NT2/D1 (cell line): Measurements from ENCODE around the gene SNX18.
"Not testable (repeated sequence)": the region's sequence is repeated elsewhere in the genome, so short reads cannot be mapped to it uniquely, and the experiment has no call there.

ENCODE experiments used
- DNase-seq: peaks from one replicate; pipeline ENCODE4 v3.0.0-alpha.2; 2011; ENCODE audit warnings: low read depth, low spot score
- H3K27me3 ChIP-seq: 2 replicates; pipeline ENCODE4 v1.6.0; 2011; ENCODE audit warnings: mild to moderate bottlenecking; ENCODE audit not compliant: insufficient read length, insufficient read depth
- H3K36me3 ChIP-seq: 2 replicates; pipeline ENCODE4 v1.6.1; 2011; ENCODE audit warnings: mild to moderate bottlenecking, low read length, mixed read lengths; ENCODE audit not compliant: insufficient read depth, insufficient read length
- H3K4me1 ChIP-seq: 2 replicates; pipeline ENCODE4 v1.5.1; 2011; ENCODE audit not compliant: insufficient read depth, insufficient read length
- H3K4me3 ChIP-seq: 2 replicates; pipeline ENCODE4 v1.5.1; 2011; ENCODE audit warnings: low read depth; ENCODE audit not compliant: insufficient read length
- H3K9ac ChIP-seq: 2 replicates; pipeline ENCODE4 v1.6.0; 2011; ENCODE audit warnings: low read depth; ENCODE audit not compliant: insufficient read length
- H3K9me3 ChIP-seq: 2 replicates; pipeline ENCODE4 v1.5.1; 2011; ENCODE audit warnings: mild to moderate bottlenecking, low read length; ENCODE audit not compliant: insufficient read depth
- SUZ12 ChIP-seq: IDR thresholded peaks from 2 replicates; pipeline ENCODE4 v1.6.1; 2011; ENCODE audit not compliant: insufficient read length, insufficient read depth; ENCODE audit errors: extremely low read depth
- YY1 ChIP-seq: IDR thresholded peaks from 2 replicates; pipeline ENCODE4 v1.6.1; 2011; ENCODE audit not compliant: insufficient read length, insufficient read depth
- ZNF274 ChIP-seq: IDR thresholded peaks from 2 replicates; pipeline ENCODE4 v1.6.1; 2011; ENCODE audit warnings: mild to moderate bottlenecking, low read depth, low read length

Gene SNX18

DNA sequence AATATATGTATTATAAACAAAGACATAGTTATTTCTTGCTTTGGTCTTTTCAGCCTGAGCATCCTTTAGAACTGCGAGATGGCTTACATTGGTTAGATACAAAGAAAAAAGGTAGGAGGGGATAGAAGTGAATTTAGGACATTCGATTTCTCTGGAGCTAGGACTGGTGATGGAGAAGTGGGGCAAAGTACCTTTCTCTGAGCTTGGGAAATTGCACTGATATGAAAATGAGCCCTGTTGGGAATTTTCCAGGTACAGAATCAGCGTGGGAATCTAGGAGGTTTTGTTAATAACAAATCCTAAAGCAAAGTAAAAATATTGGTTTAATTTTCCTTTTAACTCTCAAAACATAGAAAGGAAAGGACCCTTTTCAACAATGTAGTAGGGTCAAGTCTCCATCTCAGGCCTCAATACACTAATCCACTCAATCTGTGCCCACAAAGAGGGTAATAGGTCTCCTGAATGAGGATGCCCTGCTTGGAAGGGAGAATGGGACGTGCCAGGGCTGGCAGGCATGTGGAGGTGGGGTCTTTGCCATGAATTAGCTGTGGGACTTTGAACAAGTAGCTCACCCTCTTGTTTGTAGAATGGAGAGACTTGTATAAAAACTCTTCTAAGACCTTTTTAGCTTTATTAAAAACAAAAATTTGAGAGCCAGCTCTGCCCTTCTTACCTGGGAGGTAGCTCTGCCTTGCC is 17.7 kb downstream of the SNX18 start:
- no peak for DNase-seq
- H3K36me3 ChIP-seq, result no peaks in the 10 kb centered on the region
- no peak overlapping the region for H3K9ac ChIP-seq
- TF ChIP-seq YY1, result no peak
- no peak for TF ChIP-seq ZNF274
- no peak for TF ChIP-seq SUZ12
- no peaks in the 10 kb centered on the region for H3K27me3 ChIP-seq
- H3K4me1 ChIP-seq, result peaks cover 2% of the 10 kb centered on the region
- no peak overlapping the region for H3K4me3 ChIP-seq
- H3K9me3 ChIP-seq, result no peaks in the 10 kb centered on the region

DNA sequence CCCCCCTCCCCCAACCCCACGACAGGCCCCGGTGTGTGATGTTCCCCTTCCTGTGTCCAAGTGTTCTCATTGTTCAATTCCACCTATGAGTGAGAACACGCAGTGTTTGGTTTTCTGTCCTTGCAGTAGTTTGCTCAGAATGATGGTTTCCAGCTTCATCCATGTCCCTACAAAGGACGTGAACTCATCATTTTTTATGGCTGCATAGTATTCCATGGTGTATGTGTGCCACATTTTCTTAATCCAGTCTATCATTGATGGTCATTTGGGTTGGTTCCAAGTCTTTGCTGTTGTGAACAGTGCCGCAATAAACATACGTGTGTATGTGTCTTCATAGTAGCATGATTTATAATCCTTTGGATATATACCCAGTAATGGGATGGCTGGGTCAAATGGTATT is 18.8 kb downstream of the SNX18 start:
- not testable (repeated sequence) for H3K36me3 ChIP-seq, H3K9ac ChIP-seq, H3K4me1 ChIP-seq, H3K9me3 ChIP-seq, H3K4me3 ChIP-seq, H3K27me3 ChIP-seq, DNase-seq

DNA sequence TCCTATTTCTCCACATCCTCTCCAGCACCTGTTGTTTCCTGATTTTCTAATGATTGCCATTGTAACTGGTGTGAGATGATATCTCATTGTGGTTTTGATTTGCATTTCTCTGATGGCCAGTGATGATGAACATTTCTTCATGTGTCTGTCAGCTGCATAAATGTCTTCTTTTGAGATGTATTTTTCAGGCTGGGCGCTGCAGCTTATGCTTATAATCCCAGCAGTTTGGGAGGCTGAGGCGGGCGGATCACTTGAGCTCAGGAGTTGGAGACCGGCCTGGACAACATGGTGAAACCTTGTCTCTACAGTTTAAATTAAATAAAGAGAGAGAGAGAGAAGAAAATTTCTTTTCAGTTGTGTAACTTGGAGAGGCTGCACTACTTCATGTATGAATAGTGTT is 19.3 kb downstream of the SNX18 start:
- H3K9ac ChIP-seq, H3K36me3 ChIP-seq, H3K27me3 ChIP-seq, H3K4me3 ChIP-seq, H3K4me1 ChIP-seq, DNase-seq, H3K9me3 ChIP-seq: not testable (repeated sequence)

DNA sequence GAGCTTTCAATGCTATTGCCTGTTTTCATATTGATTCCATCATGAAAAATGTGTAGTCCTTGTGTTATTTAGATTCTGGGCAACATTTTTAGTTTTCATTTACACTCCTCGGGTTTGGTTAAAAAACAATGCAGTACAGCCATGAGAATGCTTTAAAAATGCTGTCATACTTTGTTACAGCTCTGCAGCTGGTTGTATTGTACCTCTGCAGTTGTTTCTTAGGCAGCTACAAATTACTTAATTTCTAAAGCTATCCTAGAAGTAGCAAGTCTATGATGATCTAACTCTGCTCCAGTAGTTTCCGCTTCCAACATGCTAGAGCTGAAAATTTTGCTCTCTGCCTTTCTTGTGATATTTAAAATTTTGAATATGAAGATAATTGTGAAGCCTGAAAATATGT is 20.2 kb downstream of the SNX18 start:
- TF ChIP-seq SUZ12 (no peak), ZNF274 (no peak), YY1 (no peak)
- DNase-seq, result no peak
- Histone ChIP-seq H3K4me3 (no peak overlapping the region), H3K4me1 (peaks cover 2% of the 10 kb centered on the region), H3K9ac (no peak overlapping the region), H3K27me3 (no peaks in the 10 kb centered on the region), H3K36me3 (peaks cover 6% of the 10 kb centered on the region), H3K9me3 (no peaks in the 10 kb centered on the region)

DNA sequence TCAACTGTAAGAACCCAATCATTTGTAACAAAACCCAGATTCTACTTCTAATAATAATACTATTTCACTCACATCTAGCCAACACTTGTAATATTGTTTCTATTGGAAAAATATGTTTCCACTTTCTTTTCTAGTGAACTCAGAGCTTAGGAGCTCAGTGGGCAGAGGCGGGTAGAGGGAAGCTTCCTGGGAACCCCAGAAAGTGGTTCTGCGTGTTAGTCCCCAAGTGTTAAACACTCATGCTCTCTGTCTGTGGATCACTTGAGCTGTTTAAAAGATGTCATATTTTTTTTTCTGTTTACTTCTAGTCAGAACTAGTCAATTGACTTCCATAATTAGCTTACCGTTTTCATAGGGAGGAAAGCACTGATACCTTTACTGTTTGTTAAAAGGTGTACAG is 20.6 kb downstream of the SNX18 start:
- no peak overlapping the region for H3K4me3 ChIP-seq
- peaks cover 6% of the 10 kb centered on the region for H3K36me3 ChIP-seq
- H3K9ac ChIP-seq, result no peak overlapping the region
- TF ChIP-seq YY1 (no peak), ZNF274 (no peak), SUZ12 (no peak)
- H3K4me1 ChIP-seq, result peaks cover 2% of the 10 kb centered on the region
- H3K9me3 ChIP-seq, result no peaks in the 10 kb centered on the region
- H3K27me3 ChIP-seq, result no peaks in the 10 kb centered on the region
- DNase-seq, result no peak

DNA sequence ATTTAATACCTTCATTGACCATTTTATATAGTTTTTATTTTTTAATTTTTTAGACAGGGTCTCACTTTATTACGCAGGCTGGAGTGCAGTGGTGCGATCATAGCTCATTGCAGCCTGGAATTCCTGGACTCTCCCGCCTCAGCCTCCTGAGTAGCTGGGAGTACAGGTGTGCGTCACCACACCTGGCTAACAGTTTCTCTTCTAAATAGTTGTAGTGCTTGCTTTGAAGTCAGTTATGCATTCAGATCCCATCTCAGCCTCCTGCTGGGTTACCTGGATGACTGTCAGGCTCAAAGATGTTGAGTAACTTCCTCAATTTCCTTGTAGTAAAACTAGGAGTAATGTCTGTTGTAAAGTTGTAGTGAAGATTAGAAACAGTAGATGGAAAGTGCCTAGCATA is 21.4 kb downstream of the SNX18 start:
- Histone ChIP-seq H3K27me3 (no peaks in the 10 kb centered on the region), H3K4me1 (no peaks in the 10 kb centered on the region), H3K9me3 (no peaks in the 10 kb centered on the region), H3K9ac (no peak overlapping the region), H3K4me3 (no peak overlapping the region), H3K36me3 (peaks cover 6% of the 10 kb centered on the region)
- DNase-seq, result no peak
- TF ChIP-seq YY1 (no peak), ZNF274 (no peak), SUZ12 (no peak)

DNA sequence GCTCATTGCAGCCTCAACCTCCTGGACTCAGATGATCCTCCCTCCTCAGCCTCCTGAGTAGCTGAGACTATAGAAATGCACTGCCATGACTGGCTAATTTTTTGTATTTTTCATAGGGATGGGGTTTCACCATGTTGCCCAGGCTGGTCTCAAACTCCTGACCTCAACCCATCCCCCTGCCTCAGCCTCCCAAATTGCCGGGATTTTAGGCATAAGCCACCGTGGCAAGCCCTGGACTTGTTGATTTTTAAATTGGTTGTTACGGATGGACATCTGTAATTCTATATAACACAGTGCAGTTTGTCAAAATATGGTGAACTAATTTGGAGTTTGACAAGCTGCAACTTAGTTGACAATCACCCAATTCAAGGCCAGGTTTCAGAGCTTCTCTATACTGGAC is 22.7 kb downstream of the SNX18 start:
- DNase-seq, result no peak
- no peaks in the 10 kb centered on the region for H3K4me1 ChIP-seq
- TF ChIP-seq ZNF274 (no peak), YY1 (no peak), SUZ12 (no peak)
- peaks cover 6% of the 10 kb centered on the region for H3K36me3 ChIP-seq
- H3K27me3 ChIP-seq, result no peaks in the 10 kb centered on the region
- no peaks in the 10 kb centered on the region for H3K9me3 ChIP-seq
- no peak overlapping the region for H3K9ac ChIP-seq
- H3K4me3 ChIP-seq, result no peak overlapping the region
